Panc1 (cell line): ENCODE results near the gene HSP90AB1.

Experiments used
- CTCF ChIP-seq: fragments of 450-650 bp; IDR thresholded peaks from 2 replicates; pipeline ENCODE4 v1.5.1; 2017; ENCODE audit warnings: mild to moderate bottlenecking
- POLR2AphosphoS5 ChIP-seq: IDR thresholded peaks from 2 replicates; pipeline ENCODE4 v1.6.1; 2012; ENCODE audit warnings: mild to moderate bottlenecking, low read depth, low read length, moderate library complexity
- TCF7L2 ChIP-seq: IDR thresholded peaks from 2 replicates; pipeline ENCODE4 v1.6.1; 2011; ENCODE audit warnings: mild to moderate bottlenecking, low read depth, low read length, inconsistent platforms
- TF ChIP-seq, protein P1 (sequence below), 2 experiments: IDR thresholded peaks; 2 replicates each; pipeline ENCODE4 v1.6.1; 2011 to 2012; ENCODE audit warnings: low read depth in 2 of 2, control low read depth in 1 of 2, low read length in 1 of 2, mild to moderate bottlenecking in 1 of 2, moderate library complexity in 1 of 2; ENCODE audit not compliant: insufficient read depth in 1 of 2

DNA sequence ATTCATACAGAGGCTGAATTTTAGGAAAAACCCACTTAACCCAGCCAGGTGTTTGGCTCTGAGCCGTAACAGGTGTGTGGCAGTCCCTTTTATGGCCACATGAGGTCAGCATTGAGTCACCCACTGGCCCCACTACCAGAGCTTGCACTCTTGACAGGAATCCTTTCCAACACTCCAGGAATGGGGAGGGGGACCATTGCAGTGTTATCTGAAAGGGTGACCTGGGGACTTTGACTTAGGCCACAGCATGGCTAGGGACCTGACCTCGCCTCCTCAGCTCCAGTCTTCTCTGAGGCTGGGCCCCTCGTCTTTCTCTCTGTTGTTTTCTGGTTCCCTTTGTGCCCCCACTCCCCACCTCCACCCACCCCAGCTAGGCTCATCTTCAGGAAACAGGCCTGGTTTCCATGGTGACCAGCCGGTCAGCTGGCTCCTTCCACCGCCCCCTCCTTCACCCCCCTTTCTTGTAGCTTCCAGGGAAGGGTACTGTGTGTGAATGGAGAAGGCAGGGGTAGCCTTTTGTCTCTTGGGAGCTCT, 21.3 kb downstream of the HSP90AB1 start:
- peak; percentile 98 for TF ChIP-seq CTCF
- TF ChIP-seq POLR2AphosphoS5, result no peak
- TF ChIP-seq, protein P1, sequence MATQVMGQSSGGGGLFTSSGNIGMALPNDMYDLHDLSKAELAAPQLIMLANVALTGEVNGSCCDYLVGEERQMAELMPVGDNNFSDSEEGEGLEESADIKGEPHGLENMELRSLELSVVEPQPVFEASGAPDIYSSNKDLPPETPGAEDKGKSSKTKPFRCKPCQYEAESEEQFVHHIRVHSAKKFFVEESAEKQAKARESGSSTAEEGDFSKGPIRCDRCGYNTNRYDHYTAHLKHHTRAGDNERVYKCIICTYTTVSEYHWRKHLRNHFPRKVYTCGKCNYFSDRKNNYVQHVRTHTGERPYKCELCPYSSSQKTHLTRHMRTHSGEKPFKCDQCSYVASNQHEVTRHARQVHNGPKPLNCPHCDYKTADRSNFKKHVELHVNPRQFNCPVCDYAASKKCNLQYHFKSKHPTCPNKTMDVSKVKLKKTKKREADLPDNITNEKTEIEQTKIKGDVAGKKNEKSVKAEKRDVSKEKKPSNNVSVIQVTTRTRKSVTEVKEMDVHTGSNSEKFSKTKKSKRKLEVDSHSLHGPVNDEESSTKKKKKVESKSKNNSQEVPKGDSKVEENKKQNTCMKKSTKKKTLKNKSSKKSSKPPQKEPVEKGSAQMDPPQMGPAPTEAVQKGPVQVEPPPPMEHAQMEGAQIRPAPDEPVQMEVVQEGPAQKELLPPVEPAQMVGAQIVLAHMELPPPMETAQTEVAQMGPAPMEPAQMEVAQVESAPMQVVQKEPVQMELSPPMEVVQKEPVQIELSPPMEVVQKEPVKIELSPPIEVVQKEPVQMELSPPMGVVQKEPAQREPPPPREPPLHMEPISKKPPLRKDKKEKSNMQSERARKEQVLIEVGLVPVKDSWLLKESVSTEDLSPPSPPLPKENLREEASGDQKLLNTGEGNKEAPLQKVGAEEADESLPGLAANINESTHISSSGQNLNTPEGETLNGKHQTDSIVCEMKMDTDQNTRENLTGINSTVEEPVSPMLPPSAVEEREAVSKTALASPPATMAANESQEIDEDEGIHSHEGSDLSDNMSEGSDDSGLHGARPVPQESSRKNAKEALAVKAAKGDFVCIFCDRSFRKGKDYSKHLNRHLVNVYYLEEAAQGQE (IDR thresholded peaks at IDR 0.05; ENCODE audit: insufficient read depth in 1 of 2, low read depth in 2 of 2, low read length in 1 of 2), result 0 out of 4 replicates have a peak, but pooled peaks of 1 of the 2 experiments have one; percentile 15
- TF ChIP-seq TCF7L2, result no peak
